CD4-positive, CD25-positive, alpha-beta regulatory T cell (primary cell): ENCODE results near the gene TEC. TPM values are rescaled to one million over a fixed set of nuclear protein-coding genes. Genes with fewer than 3 reads are reported as not detected.

Experiments used
- ATAC-seq, 2 donors: fragments of 150-1000 bp; cut with Tn5 transposase; one replicate each; pipeline ENCODE4 v1.10.0; 2021; ENCODE audit warnings: low read depth in 2 of 2, moderate number of reproducible peaks in 2 of 2, moderate library complexity in 1 of 2
- DNase-seq, 3 donors: peaks; one replicate each; pipeline versions ENCODE4 v3.0.0 to v3.0.0-alpha.2; 2012 to 2022; ENCODE audit warnings: mixed read lengths in 1 of 3
- H3K27ac ChIP-seq: one replicate; pipeline ENCODE4 v1.7.0; 2013; ENCODE audit warnings: mild to moderate bottlenecking, low read length; ENCODE audit not compliant: insufficient read depth, poor library complexity, severe bottlenecking
- H3K27me3 ChIP-seq: one replicate; pipeline ENCODE4 v1.7.0; 2013; ENCODE audit warnings: low read length; ENCODE audit not compliant: control insufficient read depth, insufficient read depth
- H3K36me3 ChIP-seq: one replicate; pipeline ENCODE4 v1.7.0; 2013; ENCODE audit warnings: mild to moderate bottlenecking, low read length, moderate library complexity; ENCODE audit not compliant: control insufficient read depth, insufficient read depth
- H3K4me1 ChIP-seq: 2 replicates; pipeline ENCODE4 v1.7.0; 2013; ENCODE audit warnings: mild to moderate bottlenecking, low read length; ENCODE audit not compliant: insufficient read depth, control insufficient read depth, poor library complexity, severe bottlenecking
- H3K4me3 ChIP-seq: one replicate; pipeline ENCODE4 v1.7.0; 2013; ENCODE audit warnings: low read depth, mild to moderate bottlenecking, low read length, moderate library complexity
- H3K9me3 ChIP-seq, 2 experiments: 1 replicate in 1 of 2; 2 replicates in 1 of 2; pipeline ENCODE4 v1.7.0; 2013; ENCODE audit warnings: low read length in 2 of 2, mild to moderate bottlenecking in 1 of 2, moderate library complexity in 1 of 2; ENCODE audit not compliant: control insufficient read depth in 2 of 2
- H3K27ac Mint-ChIP-seq, 3 donors: one replicate each; pipeline ENCODE4 v1.8.0; 2020 to 2022; ENCODE audit warnings: mild to moderate bottlenecking in 3 of 3, mixed read lengths in 3 of 3, moderate library complexity in 2 of 3
- H3K27me3 Mint-ChIP-seq: one replicate; pipeline ENCODE4 v1.8.0; 2022; ENCODE audit warnings: mild to moderate bottlenecking, mixed read lengths
- H3K36me3 Mint-ChIP-seq: one replicate; pipeline ENCODE4 v1.8.0; 2020; ENCODE audit warnings: mixed read lengths
- H3K4me1 Mint-ChIP-seq, 4 donors: one replicate each; pipeline ENCODE4 v1.8.0; 2020 to 2022; ENCODE audit warnings: mixed read lengths in 4 of 4, mild to moderate bottlenecking in 1 of 4
- H3K4me3 Mint-ChIP-seq, 4 donors: one replicate each; pipeline ENCODE4 v1.8.0; 2020 to 2022; ENCODE audit warnings: mild to moderate bottlenecking in 4 of 4, mixed read lengths in 4 of 4, moderate library complexity in 3 of 4
- H3K9me3 Mint-ChIP-seq, 7 donors: one replicate each; pipeline ENCODE4 v1.8.0; 2020 to 2022; ENCODE audit warnings: mixed read lengths in 7 of 7, mild to moderate bottlenecking in 3 of 7, moderate library complexity in 2 of 7
- polyA plus RNA-seq, 4 donors: library from polyadenylated mRNA; unstranded; fragments of 300-500 nt; fragmentation: Illumina TruSeq; gene quantifications; one replicate each; pipeline ENCODE4 v1.2.3, GENCODE V29; 2021
- total RNA-seq: library from RNA; stranded (reverse); gene quantifications from one replicate; pipeline ENCODE4 v1.2.3, GENCODE V29; 2022

TEC gene
- total and polyA plus RNA-seq, 5 donors from 2014 or later = 0.17 to 3.0 (median 1.2) TPM

- Mint-ChIP-seq H3K4me1 (peaks cover 0 to 3% (median 0%) of the 10 kb centered on the region in 4 donors), H3K36me3 (peaks cover 4% of the 10 kb centered on the region), H3K9me3 (peaks cover 0 to 3% (median 2%) of the 10 kb centered on the region in 7 donors), H3K27me3 (peaks cover 12% of the 10 kb centered on the region), H3K4me3 (no peak overlapping the region), H3K27ac (no peak overlapping the region)
- no peak overlapping the region for H3K4me3 ChIP-seq
- H3K27ac ChIP-seq = no peak overlapping the region
- H3K36me3 ChIP-seq = no peaks in the 10 kb centered on the region
- H3K4me1 ChIP-seq = no peaks in the 10 kb centered on the region
- H3K27me3 ChIP-seq = no peaks in the 10 kb centered on the region
- no peaks in the 10 kb centered on the region for H3K9me3 ChIP-seq
- ATAC-seq (no peak), DNase-seq (no peak)
These were observed 64.0 kb downstream of the TEC start for GRCh38 chr4:48205626-48206025.

- H3K4me1 ChIP-seq = no peaks in the 10 kb centered on the region
- H3K27ac ChIP-seq = no peak overlapping the region
These were observed 64.5 kb downstream of the TEC start for GRCh38 chr4:48205107-48205506.

DNA sequence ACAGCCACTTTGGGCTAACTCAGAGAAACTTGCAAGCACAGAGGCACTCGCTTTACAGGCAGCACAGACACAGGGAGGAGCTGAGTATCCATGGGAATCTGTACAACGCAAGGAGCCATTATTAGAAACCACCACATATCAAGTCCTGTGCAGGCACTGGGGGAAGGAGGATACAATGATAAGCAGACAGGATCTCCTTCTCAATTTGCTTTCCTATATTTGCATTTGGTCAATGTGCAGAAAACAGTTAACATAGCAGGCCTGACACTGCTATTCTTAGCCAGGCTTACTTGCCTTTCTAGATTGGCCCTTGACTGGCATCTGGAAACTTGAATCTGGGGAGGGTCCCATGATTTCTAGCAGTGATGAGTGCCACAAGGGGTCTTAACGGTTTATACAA, 65.8 kb downstream of the TEC start:
- peaks cover 0 to 3% (median 0%) of the 10 kb centered on the region in 4 donors for H3K4me1 Mint-ChIP-seq
- no peaks in the 10 kb centered on the region for H3K4me1 ChIP-seq
- peaks cover 0 to 3% (median 0%) of the 10 kb centered on the region in 7 donors for H3K9me3 Mint-ChIP-seq
- DNase-seq (no peak), ATAC-seq (no peak)
- H3K27ac ChIP-seq = no peak overlapping the region
- no peaks in the 10 kb centered on the region for H3K27me3 ChIP-seq
- H3K4me3 ChIP-seq = no peak overlapping the region
- H3K9me3 ChIP-seq = no peaks in the 10 kb centered on the region
- H3K36me3 ChIP-seq = no peaks in the 10 kb centered on the region
- no peak overlapping the region for H3K4me3 Mint-ChIP-seq
- peaks cover 12% of the 10 kb centered on the region for H3K27me3 Mint-ChIP-seq
- peaks cover 4% of the 10 kb centered on the region for H3K36me3 Mint-ChIP-seq
- H3K27ac Mint-ChIP-seq = peak overlapping the region in 1 of 3 donors; percentile 32

More at GRCh38 chr4:48205107-48205506, 64.5 kb downstream of the TEC start:
- DNase-seq (no peak), ATAC-seq (no peak)
- Mint-ChIP-seq H3K27me3 (peaks cover 12% of the 10 kb centered on the region), H3K9me3 (peaks cover 0 to 3% (median 0%) of the 10 kb centered on the region in 7 donors), H3K4me3 (no peak overlapping the region), H3K27ac (no peak overlapping the region), H3K36me3 (peaks cover 4% of the 10 kb centered on the region), H3K4me1 (peaks cover 0 to 1% (median 0%) of the 10 kb centered on the region in 4 donors)
- Histone ChIP-seq H3K4me3 (no peak overlapping the region), H3K9me3 (no peaks in the 10 kb centered on the region), H3K27me3 (no peaks in the 10 kb centered on the region), H3K36me3 (no peaks in the 10 kb centered on the region)

GRCh38 chr4:48197643-48198237, 71.9 kb downstream of the TEC start:
- H3K9me3 Mint-ChIP-seq = peaks cover 0 to 2% (median 0%) of the 10 kb centered on the region in 7 donors
- H3K9me3 ChIP-seq = no peaks in the 10 kb centered on the region
- H3K27me3 Mint-ChIP-seq = no peaks in the 10 kb centered on the region
- DNase-seq (no peak), ATAC-seq (no peak)
- H3K36me3 ChIP-seq = no peaks in the 10 kb centered on the region
- no peak overlapping the region for H3K27ac Mint-ChIP-seq
- no peak overlapping the region for H3K4me3 Mint-ChIP-seq
- peaks cover 5% of the 10 kb centered on the region for H3K36me3 Mint-ChIP-seq
- H3K4me3 ChIP-seq = no peak overlapping the region
- H3K4me1 ChIP-seq = no peaks in the 10 kb centered on the region
- no peak overlapping the region for H3K27ac ChIP-seq
- no peaks in the 10 kb centered on the region for H3K27me3 ChIP-seq
- H3K4me1 Mint-ChIP-seq = peaks cover 0 to 10% (median 1%) of the 10 kb centered on the region in 4 donors

DNA sequence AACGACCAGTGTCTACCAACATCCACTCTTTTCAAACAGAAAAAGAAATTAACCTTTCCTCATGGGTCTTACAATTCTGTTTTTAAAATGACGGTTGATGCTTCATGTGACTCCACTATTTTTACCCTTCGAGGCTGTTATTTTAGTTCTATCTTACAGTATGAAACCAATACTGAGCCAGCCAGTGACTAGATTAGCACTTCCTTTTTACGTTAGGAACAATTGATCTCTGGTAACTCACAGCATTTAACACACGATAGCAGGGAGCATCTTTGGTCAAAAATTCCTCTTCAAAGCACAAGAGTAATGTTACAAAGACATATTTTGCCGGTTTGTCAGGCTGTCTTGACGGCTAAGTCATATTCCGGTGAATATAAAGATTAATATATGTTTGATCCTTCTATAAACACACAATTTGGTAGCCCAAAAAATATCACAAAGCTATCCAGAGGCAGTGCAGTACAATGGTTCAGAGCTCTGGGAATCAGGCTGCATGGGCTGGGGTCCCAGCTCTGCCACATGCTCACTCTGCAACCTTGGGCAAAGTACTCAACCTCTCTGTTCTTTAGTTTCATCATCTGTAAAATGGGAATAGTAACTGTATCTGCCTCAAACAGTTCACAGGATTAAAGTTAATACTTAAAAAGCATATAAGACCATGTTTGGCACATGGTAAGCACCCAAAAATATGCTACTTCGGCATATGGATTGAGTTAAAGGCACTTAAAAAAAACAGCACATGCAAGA, 72.7 kb downstream of the TEC start:
- Histone ChIP-seq H3K9me3 (no peaks in the 10 kb centered on the region), H3K4me3 (no peak overlapping the region), H3K4me1 (no peaks in the 10 kb centered on the region), H3K36me3 (no peaks in the 10 kb centered on the region), H3K27me3 (no peaks in the 10 kb centered on the region), H3K27ac (no peak overlapping the region)
- Mint-ChIP-seq H3K4me3 (no peak overlapping the region), H3K4me1 (peaks cover 0 to 10% (median 1%) of the 10 kb centered on the region in 4 donors), H3K9me3 (peaks cover 0 to 2% (median 0%) of the 10 kb centered on the region in 7 donors), H3K27ac (no peak overlapping the region), H3K36me3 (peaks cover 5% of the 10 kb centered on the region), H3K27me3 (no peaks in the 10 kb centered on the region)
- ATAC-seq = no peak
- DNase-seq = no peak

- Histone ChIP-seq H3K27ac (no peak overlapping the region), H3K27me3 (no peaks in the 10 kb centered on the region), H3K4me3 (no peak overlapping the region), H3K36me3 (no peaks in the 10 kb centered on the region), H3K9me3 (no peaks in the 10 kb centered on the region), H3K4me1 (no peaks in the 10 kb centered on the region)
- peak overlapping the region in 1 of 3 donors; percentile 41 for H3K27ac Mint-ChIP-seq
- H3K27me3 Mint-ChIP-seq = no peaks in the 10 kb centered on the region
- H3K4me1 Mint-ChIP-seq = peaks cover 0 to 10% (median 1%) of the 10 kb centered on the region in 4 donors
- H3K9me3 Mint-ChIP-seq = peaks cover 0 to 2% (median 0%) of the 10 kb centered on the region in 7 donors
- DNase-seq (no peak), ATAC-seq (no peak)
- peaks cover 5% of the 10 kb centered on the region for H3K36me3 Mint-ChIP-seq
- H3K4me3 Mint-ChIP-seq = no peak overlapping the region
These were observed 73.8 kb downstream of the TEC start for GRCh38 chr4:48195853-48196252.

DNA sequence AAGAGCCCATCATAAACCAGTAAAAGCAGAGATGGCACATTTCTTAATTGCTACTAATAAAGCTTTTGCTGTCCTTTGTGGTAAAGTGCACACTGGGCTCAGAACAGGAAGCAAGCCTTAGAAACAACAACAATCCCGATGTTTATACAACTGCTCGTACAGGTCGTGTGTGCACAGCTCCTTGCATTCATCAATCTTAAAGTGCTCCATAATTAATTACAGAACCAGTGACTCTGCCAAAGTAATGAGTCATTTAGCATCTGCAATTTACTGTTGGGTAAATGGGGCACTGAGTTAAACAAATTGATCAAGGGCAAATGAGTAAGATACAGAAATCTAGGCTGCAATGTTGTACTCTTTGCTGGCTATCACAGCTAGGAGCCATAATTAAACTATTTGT, 74.3 kb downstream of the TEC start:
- no peaks in the 10 kb centered on the region for H3K4me1 ChIP-seq
- DNase-seq (no peak), ATAC-seq (no peak)
- peaks cover 0 to 2% (median 0%) of the 10 kb centered on the region in 7 donors for H3K9me3 Mint-ChIP-seq
- no peak overlapping the region for H3K27ac ChIP-seq
- H3K27ac Mint-ChIP-seq = no peak overlapping the region
- H3K4me3 Mint-ChIP-seq = no peak overlapping the region
- H3K4me1 Mint-ChIP-seq = peaks cover 0 to 10% (median 1%) of the 10 kb centered on the region in 4 donors
- H3K36me3 ChIP-seq = no peaks in the 10 kb centered on the region
- H3K27me3 ChIP-seq = no peaks in the 10 kb centered on the region
- H3K27me3 Mint-ChIP-seq = peaks cover under 1% of the 10 kb centered on the region
- H3K36me3 Mint-ChIP-seq = peaks cover 5% of the 10 kb centered on the region
- H3K4me3 ChIP-seq = no peak overlapping the region
- H3K9me3 ChIP-seq = no peaks in the 10 kb centered on the region
